OCI-LY3 (cell line): ENCODE results near the gene PTBP1.

Experiments
- H2AFZ ChIP-seq: fragments of 200-600, 300-600 bp; shearing (Covaris generic); 2 replicates; pipeline ENCODE4 v1.6.0; 2014; ENCODE audit warnings: antibody characterized with exemption, low read depth, low read length
- H3K27ac ChIP-seq: fragments of 200-600, 300-600 bp; sonication (generic); 2 replicates; pipeline ENCODE4 v1.5.1; 2014; ENCODE audit warnings: mild to moderate bottlenecking, low read length, moderate library complexity, mixed read lengths
- H3K27me3 ChIP-seq: fragments of 200-600, 300-600 bp; sonication (generic); 2 replicates; pipeline ENCODE4 v1.6.1; 2014; ENCODE audit warnings: low read depth, low read length, mixed read lengths
- H3K36me3 ChIP-seq: fragments of 200-600, 300-600 bp; sonication (generic); replicated peaks from 2 replicates; pipeline ENCODE3; 2014; ENCODE audit warnings: low read depth, low read length, mixed read lengths
- H3K4me1 ChIP-seq: fragments of 300-600, 200-600 bp; sonication (generic); 2 replicates; pipeline ENCODE4 v1.6.1; 2014; ENCODE audit warnings: low read length, mixed read lengths
- H3K4me2 ChIP-seq: fragments of 200-600, 300-600 bp; sonication (generic); 2 replicates; pipeline ENCODE4 v1.6.1; 2014; ENCODE audit warnings: low read length, mixed read lengths
- H3K4me3 ChIP-seq: fragments of 300-600, 200-600 bp; sonication (generic); 2 replicates; pipeline ENCODE4 v1.5.1; 2014; ENCODE audit warnings: antibody characterized with exemption, mild to moderate bottlenecking, low read length, moderate library complexity
- H3K79me2 ChIP-seq: fragments of 300-600, 200-600 bp; shearing (Covaris generic); 2 replicates; pipeline ENCODE4 v1.6.1; 2014; ENCODE audit warnings: mild to moderate bottlenecking, low read length, mixed read lengths
- H3K9ac ChIP-seq: fragments of 300-600, 200-600 bp; shearing (Covaris generic); 2 replicates; pipeline ENCODE4 v1.6.0; 2014; ENCODE audit warnings: mild to moderate bottlenecking, low read length, moderate library complexity
- H3K9me3 ChIP-seq: fragments of 200-600, 300-600 bp; shearing (Covaris generic); 2 replicates; pipeline ENCODE4 v1.6.1; 2014; ENCODE audit warnings: low read length, mixed read lengths; ENCODE audit not compliant: insufficient read depth
- H4K20me1 ChIP-seq: fragments of 200-600, 300-600 bp; sonication (generic); 2 replicates; pipeline ENCODE4 v1.6.1; 2016; ENCODE audit warnings: low read length, mixed read lengths; ENCODE audit not compliant: insufficient read depth
- CTCF ChIP-seq: fragments of 200-600, 300-600 bp; sonication (generic); IDR thresholded peaks from 2 replicates; pipeline ENCODE4 v1.5.1; 2014; ENCODE audit warnings: antibody characterized with exemption, low read length, low read depth
- EZH2phosphoT487 ChIP-seq: fragments of 200-600 bp; shearing (Covaris generic); IDR thresholded peaks from 2 replicates; pipeline ENCODE4 v1.6.1; 2018; ENCODE audit warnings: antibody characterized with exemption, mixed run types, low read depth

Gene PTBP1

GRCh38 chr19:806815-807421 is 9.7 kb downstream of the PTBP1 start:
- H3K4me3 ChIP-seq = no peak overlapping the region
- peaks cover 76% of the 10 kb centered on the region for H3K79me2 ChIP-seq
- H3K36me3 ChIP-seq = peaks cover 96% of the 10 kb centered on the region
- no peaks in the 10 kb centered on the region for H3K27me3 ChIP-seq
- no peak overlapping the region for H3K4me2 ChIP-seq
- no peak overlapping the region for H3K27ac ChIP-seq
- H3K4me1 ChIP-seq = no peaks in the 10 kb centered on the region
- H3K9me3 ChIP-seq = no peaks in the 10 kb centered on the region
- H4K20me1 ChIP-seq = peaks cover 94% of the 10 kb centered on the region
- H2AFZ ChIP-seq = no peak overlapping the region
- H3K9ac ChIP-seq = no peak overlapping the region
- no peak for TF ChIP-seq EZH2phosphoT487
- no peak for TF ChIP-seq CTCF

- H3K4me2 ChIP-seq = no peak overlapping the region
- no peak overlapping the region for H3K27ac ChIP-seq
- H3K79me2 ChIP-seq = peaks cover 67% of the 10 kb centered on the region
- no peaks in the 10 kb centered on the region for H3K4me1 ChIP-seq
- peaks cover 91% of the 10 kb centered on the region for H3K36me3 ChIP-seq
- H3K4me3 ChIP-seq = no peak overlapping the region
- H4K20me1 ChIP-seq = peaks cover 88% of the 10 kb centered on the region
- no peak overlapping the region for H2AFZ ChIP-seq
- TF ChIP-seq EZH2phosphoT487 = no peak
- no peak for TF ChIP-seq CTCF
- no peaks in the 10 kb centered on the region for H3K27me3 ChIP-seq
- no peaks in the 10 kb centered on the region for H3K9me3 ChIP-seq
- no peak overlapping the region for H3K9ac ChIP-seq
These were observed 10.6 kb downstream of the PTBP1 start for GRCh38 chr19:807627-808422.

- Histone ChIP-seq H4K20me1 (peaks cover 82% of the 10 kb centered on the region), H2AFZ (no peak overlapping the region), H3K9ac (no peak overlapping the region), H3K4me3 (no peak overlapping the region), H3K79me2 (peaks cover 61% of the 10 kb centered on the region), H3K27me3 (no peaks in the 10 kb centered on the region), H3K4me1 (no peaks in the 10 kb centered on the region), H3K9me3 (no peaks in the 10 kb centered on the region), H3K4me2 (no peak overlapping the region), H3K27ac (no peak overlapping the region), H3K36me3 (peaks cover 91% of the 10 kb centered on the region)
- TF ChIP-seq CTCF = no peak
These were observed 11.1 kb downstream of the PTBP1 start for GRCh38 chr19:808423-808775.

- H3K9me3 ChIP-seq = no peaks in the 10 kb centered on the region
- H3K4me3 ChIP-seq = no peak overlapping the region
- H3K79me2 ChIP-seq = peaks cover 42% of the 10 kb centered on the region
- H3K4me2 ChIP-seq = no peak overlapping the region
- peaks cover 91% of the 10 kb centered on the region for H3K36me3 ChIP-seq
- TF ChIP-seq EZH2phosphoT487 = no peak
- no peak for TF ChIP-seq CTCF
- no peaks in the 10 kb centered on the region for H3K4me1 ChIP-seq
- no peaks in the 10 kb centered on the region for H3K27me3 ChIP-seq
- H3K9ac ChIP-seq = no peak overlapping the region
- no peak overlapping the region for H3K27ac ChIP-seq
- peaks cover 63% of the 10 kb centered on the region for H4K20me1 ChIP-seq
- H2AFZ ChIP-seq = no peak overlapping the region
These were observed 13.0 kb downstream of the PTBP1 start for GRCh38 chr19:810077-810855.
